HG03039 (cell line): ENCODE measurements around the gene CAPN9.
"Not testable (repeated sequence)": the region's sequence is repeated elsewhere in the genome, so short reads cannot be mapped to it uniquely, and the experiment has no call there.

Source experiments
- ATAC-seq: cut with Tn5 transposase; IDR thresholded peaks from one replicate; pipeline ENCODE4 v1.9.1; 2021; ENCODE audit warnings: mild to moderate bottlenecking, moderate library complexity; ENCODE audit not compliant: unreplicated experiment

The CAPN9 gene

GRCh38 chr1:230844561-230844960 lies 97.4 kb downstream of the CAPN9 start:
- no peak for ATAC-seq

GRCh38 chr1:230845184-230845583 lies 98.0 kb downstream of the CAPN9 start:
- not testable (repeated sequence) for ATAC-seq

DNA sequence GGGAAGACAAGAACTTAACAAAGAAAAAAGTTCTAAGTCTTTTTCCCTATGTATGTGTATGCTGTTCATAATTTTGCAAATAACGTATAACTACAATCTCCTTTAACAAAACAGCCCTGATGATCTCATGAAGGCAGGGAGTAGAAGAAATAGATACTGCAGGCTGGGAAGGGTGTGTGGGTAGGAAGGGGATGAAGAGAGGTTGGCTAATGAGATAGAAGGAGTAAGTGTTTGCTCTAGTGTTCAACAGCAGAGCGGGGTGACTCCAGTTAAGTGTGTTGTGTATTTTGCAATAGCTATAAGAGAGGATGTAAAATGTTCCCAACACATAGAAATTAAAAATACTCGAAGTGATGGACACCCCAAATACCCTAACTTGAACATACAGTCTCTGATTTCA lies 101.0 kb downstream of the CAPN9 start:
- no peak for ATAC-seq

GRCh38 chr1:230849451-230850224 lies 102.5 kb downstream of the CAPN9 start:
- no peak for ATAC-seq

DNA sequence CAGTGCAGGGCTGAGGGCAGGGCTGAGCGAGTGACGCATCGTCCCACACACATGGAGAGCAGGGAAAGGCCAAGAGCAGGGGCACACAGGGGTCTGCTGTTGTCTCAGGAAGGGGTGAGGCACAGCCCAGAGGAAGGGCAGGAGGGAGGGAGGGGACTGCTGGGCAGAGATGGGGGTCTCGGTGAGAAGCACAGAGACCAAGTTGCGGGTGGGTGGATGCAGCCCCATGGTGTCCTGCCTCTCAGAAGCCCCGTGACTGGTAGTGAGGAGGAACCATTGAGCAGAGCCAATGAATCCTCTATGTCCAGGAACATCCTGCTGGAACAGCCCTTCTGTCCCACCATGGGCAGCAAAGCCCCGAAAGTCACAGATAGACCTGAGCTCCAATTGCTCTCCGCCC lies 103.4 kb downstream of the CAPN9 start:
- ATAC-seq: no peak

DNA sequence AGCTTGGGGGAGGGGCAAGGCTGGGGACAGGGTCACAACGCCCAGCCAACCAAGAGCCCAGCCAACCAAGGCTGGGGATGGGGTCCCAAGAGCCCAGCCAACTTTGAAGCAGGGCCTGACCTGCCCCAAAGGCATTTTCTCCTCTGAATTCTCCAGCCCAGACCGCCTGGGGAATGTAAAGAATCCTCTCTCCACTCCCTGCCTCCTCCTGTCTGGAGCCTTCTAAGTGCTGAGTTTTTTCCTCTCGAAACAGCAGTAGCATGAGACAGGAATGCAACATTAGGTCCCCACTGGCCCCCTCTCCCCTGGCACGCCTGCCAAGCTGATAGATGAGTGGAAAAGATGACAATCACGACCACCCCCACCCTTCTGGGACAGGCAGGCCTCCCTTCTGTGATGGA lies 104.1 kb downstream of the CAPN9 start:
- ATAC-seq: no peak
